ENCODE data around the gene ENDOU.

GRCh38 chr12:47757364-47757839 lies 32.1 kb upstream of the ENDOU start:
- TF ChIP-seq CTCF (conservative IDR thresholded peaks at IDR 0.05 in 1 of 2, IDR thresholded peaks at IDR 0.05 in 1 of 2; ENCODE audit: low read depth in 1 of 2, low read length in 2 of 2) = no peak
- no peak for TF ChIP-seq EZH2 (IDR thresholded peaks at IDR 0.05; ENCODE audit: low read length, missing control alignments)
